ENCODE measurements around the gene PTPN5.
"Not testable (repeated sequence)": the region's sequence is repeated elsewhere in the genome, so short reads cannot be mapped to it uniquely, and the experiment has no call there.

Gene PTPN5

DNA sequence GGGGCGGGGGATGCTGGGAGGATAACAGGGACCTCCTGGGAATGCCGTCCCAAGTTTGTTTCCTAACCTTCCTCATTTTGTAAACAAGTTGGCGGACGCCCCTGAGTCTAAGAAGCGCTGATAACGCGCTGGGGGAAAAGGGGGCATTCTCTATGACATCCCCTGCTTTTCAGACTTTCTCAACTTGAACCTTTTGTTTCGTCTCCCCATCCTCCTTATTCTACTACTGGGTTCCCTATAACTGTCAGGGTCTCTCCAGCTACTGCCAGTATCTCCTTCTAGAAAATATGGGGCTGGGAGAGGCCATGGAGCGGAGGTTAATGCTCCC is 92.4 kb downstream of the PTPN5 start:
- Histone ChIP-seq H3K36me3 (ENCODE audit: control insufficient read depth, insufficient read depth, low read length) (no peaks in the 10 kb centered on the region), H3K9ac (ENCODE audit: low read length) (no peak overlapping the region), H3K4me3 (ENCODE audit: low read depth, low read length) (peak overlapping the region; percentile 81), H3K9me3 (ENCODE audit: control insufficient read depth, insufficient read depth, low read depth, low read length) (no peaks in the 10 kb centered on the region), H3K27me3 (ENCODE audit: control insufficient read depth, insufficient read depth, low read length) (peaks cover 37% of the 10 kb centered on the region), H3K4me1 (ENCODE audit: control insufficient read depth, insufficient read depth, low read length) (peaks cover 9% of the 10 kb centered on the region; the same call in 1 of the 2 replicates), H3K27ac (ENCODE audit: low read depth, low read length) (no peak overlapping the region)

DNA sequence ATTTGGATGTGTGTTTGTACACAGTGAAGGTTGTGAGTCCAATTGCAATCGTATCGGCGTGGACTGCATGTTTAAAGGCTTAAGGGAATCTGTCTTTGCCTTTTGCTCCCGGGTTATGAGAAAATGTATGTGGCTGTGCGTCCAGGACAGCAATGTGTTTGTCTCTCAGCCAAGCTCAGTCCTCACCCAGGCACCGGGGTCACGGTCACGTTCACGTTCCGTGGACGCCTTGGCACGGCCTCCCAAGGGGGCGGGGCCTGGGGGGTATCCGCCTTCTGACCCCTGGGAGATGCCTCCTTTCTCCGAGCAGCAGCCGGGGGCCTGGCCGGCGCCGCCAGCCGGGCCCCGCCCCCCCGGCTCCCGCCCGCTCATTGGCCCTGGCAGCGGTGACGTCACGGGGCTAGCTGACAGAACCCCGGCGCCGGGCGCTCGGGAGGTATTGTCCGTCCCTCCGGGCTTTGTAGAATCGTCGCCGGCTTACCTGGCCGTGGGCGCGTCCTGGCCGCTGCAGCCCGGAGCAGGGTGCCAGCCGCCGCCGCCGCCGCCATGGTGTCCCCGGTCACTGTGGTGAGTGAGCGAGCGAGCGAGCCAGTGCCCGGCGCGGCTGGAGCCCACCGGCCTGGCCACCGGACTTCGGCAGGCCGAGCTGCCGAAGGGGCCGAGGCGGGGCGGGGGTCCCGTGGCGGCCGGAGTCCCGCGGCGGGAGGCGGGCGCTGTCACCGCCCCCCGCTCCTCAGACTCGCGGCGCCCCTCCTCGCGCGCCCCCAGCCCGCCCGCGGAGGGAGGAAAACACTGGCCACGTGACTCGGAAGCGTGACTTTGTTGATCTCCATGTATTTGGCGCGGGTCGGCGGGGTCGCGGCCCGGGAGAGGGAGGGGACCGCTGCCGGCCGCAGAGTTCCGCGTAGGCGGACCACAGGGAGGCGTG is 93.0 kb downstream of the PTPN5 start, which contains the start of gene TMEM86A:
TSS of gene TMEM86A (plus strand) at position 439 of the 928 bp plus-strand sequence. CDS start at position 547, 108 bp downstream.
- H3K36me3 ChIP-seq (ENCODE audit: control insufficient read depth, insufficient read depth, low read length) = no peaks in the 10 kb centered on the region
- H3K9me3 ChIP-seq (ENCODE audit: control insufficient read depth, insufficient read depth, low read depth, low read length) = no peaks in the 10 kb centered on the region
- peak within 1 kb of the TSS; percentile 27 for H3K9ac ChIP-seq (ENCODE audit: low read length)
- H3K4me3 ChIP-seq (ENCODE audit: low read depth, low read length) = peak within 1 kb of the TSS; percentile 81
- H3K27me3 ChIP-seq (ENCODE audit: control insufficient read depth, insufficient read depth, low read length) = peaks cover 37% of the 10 kb centered on the region
- peaks cover 9% of the 10 kb centered on the region; the same call in 1 of the 2 replicates for H3K4me1 ChIP-seq (ENCODE audit: control insufficient read depth, insufficient read depth, low read length)
- H3K27ac ChIP-seq (ENCODE audit: low read depth, low read length) = no peak within 1 kb of the TSS

GRCh38 chr11:18697576-18697975 is 94.0 kb downstream of the PTPN5 start:
- Histone ChIP-seq H3K9me3 (ENCODE audit: control insufficient read depth, insufficient read depth, low read depth, low read length) (no peaks in the 10 kb centered on the region), H3K27me3 (ENCODE audit: control insufficient read depth, insufficient read depth, low read length) (peaks cover 37% of the 10 kb centered on the region), H3K4me3 (ENCODE audit: low read depth, low read length) (no peak overlapping the region), H3K36me3 (ENCODE audit: control insufficient read depth, insufficient read depth, low read length) (no peaks in the 10 kb centered on the region), H3K9ac (ENCODE audit: low read length) (no peak overlapping the region), H3K27ac (ENCODE audit: low read depth, low read length) (no peak overlapping the region), H3K4me1 (ENCODE audit: control insufficient read depth, insufficient read depth, low read length) (peaks cover 9% of the 10 kb centered on the region; the same call in 1 of the 2 replicates)

DNA sequence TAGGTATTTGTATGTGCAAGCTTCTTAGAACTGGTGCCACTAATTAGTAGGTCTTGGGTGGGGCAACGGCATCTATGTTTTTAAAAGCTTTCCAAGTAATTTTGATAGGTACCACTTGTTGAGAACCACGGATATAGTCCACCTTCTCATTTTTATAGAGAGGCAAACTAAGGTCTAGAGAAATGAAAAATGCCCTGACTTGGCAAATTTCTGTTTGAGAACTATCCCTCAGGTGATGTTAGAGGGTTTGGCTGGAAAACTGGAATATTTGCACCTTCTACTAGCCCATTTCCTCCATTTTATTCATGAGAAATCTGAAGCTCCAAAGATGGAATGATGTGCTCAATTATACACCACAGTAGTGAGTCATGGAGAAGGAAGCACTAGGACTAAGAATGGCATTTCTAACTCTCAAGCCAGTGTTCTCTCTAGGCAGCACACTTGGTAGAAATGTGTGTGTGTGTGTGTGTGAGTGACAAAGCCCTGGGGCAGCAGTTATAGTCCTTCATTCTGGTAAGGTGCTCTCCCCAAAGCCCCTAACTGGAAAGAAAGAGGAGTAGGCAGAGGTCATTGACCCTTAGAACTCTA is 94.9 kb downstream of the PTPN5 start:
- Histone ChIP-seq H3K9ac (ENCODE audit: low read length) (no peak overlapping the region), H3K27ac (ENCODE audit: low read depth, low read length) (no peak overlapping the region), H3K4me3 (ENCODE audit: low read depth, low read length) (no peak overlapping the region), H3K9me3 (ENCODE audit: control insufficient read depth, insufficient read depth, low read depth, low read length) (no peaks in the 10 kb centered on the region), H3K4me1 (ENCODE audit: control insufficient read depth, insufficient read depth, low read length) (peaks cover 9% of the 10 kb centered on the region), H3K27me3 (ENCODE audit: control insufficient read depth, insufficient read depth, low read length) (peaks cover 37% of the 10 kb centered on the region), H3K36me3 (ENCODE audit: control insufficient read depth, insufficient read depth, low read length) (no peaks in the 10 kb centered on the region)

- peaks cover 5% of the 10 kb centered on the region for H3K4me1 ChIP-seq (ENCODE audit: control insufficient read depth, insufficient read depth, low read length)
- H3K4me3 ChIP-seq (ENCODE audit: low read depth, low read length) = no peak overlapping the region
- H3K9me3 ChIP-seq (ENCODE audit: control insufficient read depth, insufficient read depth, low read depth, low read length) = no peaks in the 10 kb centered on the region
- H3K27me3 ChIP-seq (ENCODE audit: control insufficient read depth, insufficient read depth, low read length) = peaks cover 15% of the 10 kb centered on the region
- no peak overlapping the region for H3K9ac ChIP-seq (ENCODE audit: low read length)
- no peaks in the 10 kb centered on the region for H3K36me3 ChIP-seq (ENCODE audit: control insufficient read depth, insufficient read depth, low read length)
- no peak overlapping the region for H3K27ac ChIP-seq (ENCODE audit: low read depth, low read length)
Measured at GRCh38 chr11:18692941-18693760, 98.4 kb downstream of the PTPN5 start.

- not testable (repeated sequence) for H3K27me3 ChIP-seq (ENCODE audit: control insufficient read depth, insufficient read depth, low read length); H3K4me3 ChIP-seq (ENCODE audit: low read depth, low read length); H3K9me3 ChIP-seq (ENCODE audit: control insufficient read depth, insufficient read depth, low read depth, low read length); H3K4me1 ChIP-seq (ENCODE audit: control insufficient read depth, insufficient read depth, low read length); H3K27ac ChIP-seq (ENCODE audit: low read depth, low read length); H3K36me3 ChIP-seq (ENCODE audit: control insufficient read depth, insufficient read depth, low read length); H3K9ac ChIP-seq (ENCODE audit: low read length)
Measured at GRCh38 chr11:18691467-18692140, 100.0 kb downstream of the PTPN5 start.

- Histone ChIP-seq H3K36me3 (ENCODE audit: control insufficient read depth, insufficient read depth, low read length) (no peaks in the 10 kb centered on the region), H3K4me3 (ENCODE audit: low read depth, low read length) (no peak overlapping the region), H3K27me3 (ENCODE audit: control insufficient read depth, insufficient read depth, low read length) (no peaks in the 10 kb centered on the region), H3K4me1 (ENCODE audit: control insufficient read depth, insufficient read depth, low read length) (no peaks in the 10 kb centered on the region), H3K27ac (ENCODE audit: low read depth, low read length) (no peak overlapping the region), H3K9me3 (ENCODE audit: control insufficient read depth, insufficient read depth, low read depth, low read length) (no peaks in the 10 kb centered on the region), H3K9ac (ENCODE audit: low read length) (no peak overlapping the region)
Measured at GRCh38 chr11:18684267-18684666, 107.3 kb downstream of the PTPN5 start.

GRCh38 chr11:18682466-18682865 is 109.1 kb downstream of the PTPN5 start:
- H3K4me3 ChIP-seq (ENCODE audit: low read depth, low read length) = no peak overlapping the region
- no peaks in the 10 kb centered on the region for H3K4me1 ChIP-seq (ENCODE audit: control insufficient read depth, insufficient read depth, low read length)
- no peak overlapping the region for H3K9ac ChIP-seq (ENCODE audit: low read length)
- H3K27ac ChIP-seq (ENCODE audit: low read depth, low read length) = no peak overlapping the region
- no peaks in the 10 kb centered on the region for H3K9me3 ChIP-seq (ENCODE audit: control insufficient read depth, insufficient read depth, low read depth, low read length)
- no peaks in the 10 kb centered on the region for H3K27me3 ChIP-seq (ENCODE audit: control insufficient read depth, insufficient read depth, low read length)
- H3K36me3 ChIP-seq (ENCODE audit: control insufficient read depth, insufficient read depth, low read length) = no peaks in the 10 kb centered on the region

DNA sequence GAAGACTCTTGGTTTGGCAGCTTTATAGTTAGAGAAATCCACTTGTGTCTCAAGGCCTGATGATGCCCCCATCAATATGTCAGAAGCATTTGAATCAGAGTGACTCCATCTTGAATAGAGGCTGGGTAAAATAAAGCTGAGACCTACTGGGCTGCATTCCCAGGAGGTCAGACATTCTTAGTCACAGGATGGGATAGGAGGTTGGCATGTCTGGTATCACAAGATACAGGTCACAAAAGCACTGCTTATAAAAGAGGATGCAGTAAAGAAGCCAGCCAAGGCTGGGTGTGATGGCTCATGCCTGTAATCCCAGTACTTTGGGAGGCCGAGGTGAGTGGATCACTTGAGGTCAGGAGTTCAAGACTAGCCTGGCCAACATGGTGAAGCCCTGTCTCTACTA is 109.6 kb downstream of the PTPN5 start:
- H3K36me3 ChIP-seq (ENCODE audit: control insufficient read depth, insufficient read depth, low read length); H3K9me3 ChIP-seq (ENCODE audit: control insufficient read depth, insufficient read depth, low read depth, low read length); H3K4me3 ChIP-seq (ENCODE audit: low read depth, low read length); H3K27ac ChIP-seq (ENCODE audit: low read depth, low read length); H3K27me3 ChIP-seq (ENCODE audit: control insufficient read depth, insufficient read depth, low read length); H3K4me1 ChIP-seq (ENCODE audit: control insufficient read depth, insufficient read depth, low read length); H3K9ac ChIP-seq (ENCODE audit: low read length): not testable (repeated sequence)
